Measurements from ENCODE around the gene SNX32.
"Not testable (repeated sequence)": the region's sequence is repeated elsewhere in the genome, so short reads cannot be mapped to it uniquely, and the experiment has no call there.

Gene SNX32

DNA sequence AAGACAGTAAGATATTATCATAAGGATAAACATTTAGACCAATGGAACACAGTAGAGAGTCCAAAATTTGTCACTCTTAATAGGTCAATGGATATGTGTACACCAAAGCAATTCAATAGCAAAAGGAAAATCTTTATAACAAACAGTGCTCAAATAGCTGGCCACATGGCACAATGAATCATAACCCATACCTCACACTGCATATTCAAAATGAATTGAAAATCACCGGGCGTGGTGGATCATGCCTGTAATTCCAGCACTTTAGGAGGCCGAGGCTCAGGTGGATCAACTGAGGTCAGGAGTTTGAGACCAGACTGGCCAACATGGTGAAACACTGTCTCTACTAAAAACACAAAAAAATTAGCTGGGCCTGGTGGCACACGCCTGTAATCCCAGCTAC lies 8.4 kb downstream of the SNX32 start:
- H3K4me3 ChIP-seq (replicated peaks in 1 of 2; ENCODE audit: low read depth in 2 of 2, low read length in 2 of 2), result no peak overlapping the region
- DNase-seq (ENCODE audit: low read depth in 2 of 2), result no peak
- TF ChIP-seq CTCF (IDR thresholded peaks at IDR 0.05; ENCODE audit: low read depth, low read length), result no peak

GRCh38 chr11:65843811-65844210 lies 10.0 kb downstream of the SNX32 start:
- H3K4me3 ChIP-seq (replicated peaks in 1 of 2; ENCODE audit: low read depth in 2 of 2, low read length in 2 of 2), result no peak overlapping the region
- DNase-seq (ENCODE audit: low read depth in 2 of 2), result no peak
- TF ChIP-seq CTCF (IDR thresholded peaks at IDR 0.05; ENCODE audit: low read depth, low read length), result no peak

DNA sequence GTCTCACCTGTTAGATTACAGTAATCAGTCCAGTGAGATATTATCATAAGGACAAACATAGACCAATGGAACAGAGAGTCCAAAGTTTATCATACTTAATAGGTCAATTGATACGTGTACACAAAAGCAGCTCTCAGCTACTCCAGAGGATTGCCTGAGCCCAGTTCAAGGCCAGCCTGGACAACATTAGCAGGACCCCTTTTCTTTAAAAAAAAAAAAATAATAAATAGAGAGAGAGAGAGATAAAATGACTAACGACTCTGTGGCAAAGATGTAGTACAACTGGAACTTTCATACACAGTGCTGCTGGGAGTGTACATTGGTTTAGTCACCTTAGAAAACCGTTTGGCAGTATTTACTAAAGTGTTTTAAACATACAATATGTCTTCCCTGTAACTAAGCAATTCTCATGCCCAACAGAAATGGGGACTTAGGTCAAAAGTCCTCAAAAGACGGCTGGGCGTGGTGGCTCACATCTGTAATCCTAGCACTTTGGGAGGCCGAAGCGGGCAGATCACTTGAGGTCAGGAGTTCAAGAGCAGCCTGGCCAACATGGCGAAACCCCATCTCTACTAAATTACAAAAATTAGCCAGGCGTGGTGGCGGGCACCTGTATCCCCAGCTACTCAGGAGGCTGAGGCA lies 10.6 kb downstream of the SNX32 start:
- H3K4me3 ChIP-seq (replicated peaks in 1 of 2; ENCODE audit: low read depth in 2 of 2, low read length in 2 of 2), result no peak overlapping the region
- DNase-seq (ENCODE audit: low read depth in 2 of 2), result no peak
- no peak for TF ChIP-seq CTCF (IDR thresholded peaks at IDR 0.05; ENCODE audit: low read depth, low read length)

DNA sequence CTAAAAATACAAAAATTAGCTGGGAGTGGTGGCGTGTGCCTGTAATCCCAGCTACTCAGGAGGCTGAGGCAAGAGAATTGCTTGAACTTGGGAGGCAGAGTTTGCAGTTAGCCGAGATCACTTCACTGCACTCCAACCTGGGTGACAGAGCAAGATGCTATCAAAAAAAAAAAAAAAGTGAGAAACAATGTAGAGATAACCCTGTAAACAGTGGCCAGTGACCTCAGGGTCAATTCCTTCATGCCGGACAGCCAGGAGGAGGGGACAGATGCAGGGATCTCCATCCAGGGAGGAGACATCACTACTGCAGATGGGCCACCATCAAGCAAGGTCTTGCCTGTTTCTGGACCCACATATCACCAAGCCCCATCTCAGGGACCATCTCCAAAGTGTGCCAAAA lies 14.0 kb downstream of the SNX32 start:
- no peak for TF ChIP-seq CTCF (IDR thresholded peaks at IDR 0.05; ENCODE audit: low read depth, low read length)
- no peak for DNase-seq (ENCODE audit: low read depth in 2 of 2)

GRCh38 chr11:65848693-65849092 lies 14.9 kb downstream of the SNX32 start:
- DNase-seq (ENCODE audit: low read depth in 2 of 2); H3K4me3 ChIP-seq (replicated peaks in 1 of 2; ENCODE audit: low read depth in 2 of 2, low read length in 2 of 2): not testable (repeated sequence)

More for the DNA sequence above, 14.0 kb downstream of the SNX32 start:
- no peak overlapping the region for H3K4me3 ChIP-seq (replicated peaks in 1 of 2; ENCODE audit: low read depth in 2 of 2, low read length in 2 of 2)

GRCh38 chr11:65849366-65849765 lies 15.6 kb downstream of the SNX32 start:
- no peak for DNase-seq (ENCODE audit: low read depth in 2 of 2)
- H3K4me3 ChIP-seq (replicated peaks in 1 of 2; ENCODE audit: low read depth in 2 of 2, low read length in 2 of 2), result no peak overlapping the region
- no peak for TF ChIP-seq CTCF (IDR thresholded peaks at IDR 0.05; ENCODE audit: low read depth, low read length)

DNA sequence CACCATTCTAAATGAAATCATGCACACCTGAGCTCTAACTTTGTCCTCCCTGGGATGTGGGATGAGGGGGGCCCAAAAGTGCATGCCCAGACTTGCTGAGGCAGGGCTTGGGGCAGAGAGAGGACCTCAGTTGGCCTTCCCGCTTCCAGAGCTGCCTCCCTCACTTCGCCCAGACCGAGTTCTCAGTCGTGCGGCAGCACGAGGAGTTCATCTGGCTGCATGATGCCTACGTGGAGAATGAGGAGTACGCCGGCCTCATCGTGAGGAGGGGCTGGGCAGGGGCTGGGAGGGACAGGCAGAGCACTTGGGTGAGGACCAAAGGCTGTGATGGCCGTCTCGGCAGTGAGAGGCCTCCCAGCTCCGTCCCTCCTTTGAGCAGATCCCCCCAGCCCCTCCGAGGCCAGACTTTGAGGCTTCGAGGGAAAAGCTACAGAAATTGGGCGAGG lies 16.0 kb downstream of the SNX32 start:
- TF ChIP-seq CTCF (IDR thresholded peaks at IDR 0.05; ENCODE audit: low read depth, low read length), result no peak
- no peak for DNase-seq (ENCODE audit: low read depth in 2 of 2)
- no peak overlapping the region for H3K4me3 ChIP-seq (replicated peaks in 1 of 2; ENCODE audit: low read depth in 2 of 2, low read length in 2 of 2)
